Right ventricle myocardium superior (tissue), 1 donor: ENCODE measurements around the gene COG5. TPM values are rescaled to one million over a fixed set of nuclear protein-coding genes. Genes with fewer than 3 reads are reported as not detected.
A peak's percentile ranks its signal among the peaks of the same experiment; 100 is the strongest.

Experiments
- ATAC-seq: fragments of 200-7000 bp; cut with Tn5 transposase; one replicate; pipeline ENCODE4 v1.9.1; 2020; ENCODE audit warnings: mild to moderate bottlenecking; ENCODE audit not compliant: poor library complexity
- DNase-seq: peaks from one replicate; pipeline ENCODE4 v3.0.0-alpha.2; 2020
- intact Hi-C: fragments of 100-400 bp; cut with DNase I; formaldehyde crosslinking; loops from one replicate; pipeline ENCODE4 v1.11.2; 2022
- total RNA-seq: library from RNA; stranded (reverse); fragmentation: NEBNext Ultra II Directional; extraction: Animal tissue kit (Norgen Biotek cat#: 25700); gene quantifications from one replicate; pipeline ENCODE4 v1.2.1, GENCODE V29; 2021
- donor health status: DM: no; HTN: yes; CAD: no; lungs with severe emphysema.

Gene COG5
- total RNA-seq, 1 donor from 2014 or later, result 49.2 TPM

DNA sequence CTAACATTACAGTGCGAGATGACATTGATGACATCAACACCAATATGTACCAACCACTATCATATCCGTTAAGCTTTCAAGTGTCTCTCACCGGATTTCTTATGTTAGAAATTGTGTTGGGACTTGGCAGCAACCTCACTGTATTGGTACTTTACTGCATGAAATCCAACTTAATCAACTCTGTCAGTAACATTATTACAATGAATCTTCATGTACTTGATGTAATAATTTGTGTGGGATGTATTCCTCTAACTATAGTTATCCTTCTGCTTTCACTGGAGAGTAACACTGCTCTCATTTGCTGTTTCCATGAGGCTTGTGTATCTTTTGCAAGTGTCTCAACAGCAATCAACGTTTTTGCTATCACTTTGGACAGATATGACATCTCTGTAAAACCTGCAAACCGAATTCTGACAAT is 89.6 kb downstream of the COG5 start:
- intact Hi-C loops, result loop anchor here (5.0 to 10.0 kb wide), 2 partner anchors 189 to 272 kb away; no protein-coding TSS in a partner anchor
- no peak for DNase-seq
- peak; percentile 70 for ATAC-seq

- ATAC-seq, result no peak
- DNase-seq, result no peak
- intact Hi-C loops, result loop anchor here (5.0 to 10.0 kb wide), 2 partner anchors 187 to 270 kb away; no protein-coding TSS in a partner anchor
These were observed 91.6 kb downstream of the COG5 start for GRCh38 chr7:107472116-107472515.

DNA sequence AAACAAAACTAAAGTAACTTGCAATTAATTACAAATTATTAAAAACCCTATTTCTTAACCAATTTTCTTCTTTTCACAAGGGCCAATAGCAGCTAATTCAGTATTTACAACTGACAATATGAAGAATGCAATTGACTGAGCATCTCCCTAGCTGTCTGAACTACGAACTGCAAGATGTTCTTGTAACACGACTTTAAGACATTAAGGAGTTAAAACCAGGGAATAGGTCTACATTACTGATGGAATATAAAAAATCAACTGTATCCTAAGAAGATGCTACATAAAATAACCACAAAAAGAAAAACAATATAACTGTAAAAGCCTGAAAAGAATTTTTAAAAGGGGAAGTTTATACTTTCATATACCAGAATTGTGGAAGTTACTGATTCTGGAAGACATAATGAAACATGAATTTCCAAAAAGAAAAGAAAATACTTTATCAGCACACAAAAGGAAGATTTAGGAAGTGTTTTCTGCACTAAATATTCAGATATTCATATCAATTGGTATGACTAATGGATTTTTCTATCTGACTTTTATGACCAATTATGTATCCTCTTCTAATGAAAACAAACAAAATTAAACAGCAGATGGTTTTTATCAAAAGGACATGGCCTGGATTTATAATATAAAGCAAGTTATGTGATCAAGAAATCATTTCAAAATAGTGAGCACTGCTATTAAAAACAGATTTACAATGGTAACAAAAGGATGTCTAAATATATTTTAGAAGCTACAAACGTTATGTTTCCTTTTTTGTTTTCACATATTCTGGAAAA is 92.2 kb downstream of the COG5 start:
- ATAC-seq (peak; percentile 57), DNase-seq (no peak)
- intact Hi-C loops, result loop anchor here (5.0 to 10.0 kb wide), 2 partner anchors 187 to 269 kb away; no protein-coding TSS in a partner anchor

GRCh38 chr7:107469929-107470328 is 93.8 kb downstream of the COG5 start, which contains the start of gene GPR22:
GPR22 (plus strand) TSS chr7:107470057; CDS start chr7:107474061, 4,004 bp downstream.
- ATAC-seq, result peak; percentile 56
- intact Hi-C loops, result loop anchor here (5.0 to 10.0 kb wide), 2 partner anchors 185 to 268 kb away; no protein-coding TSS in a partner anchor

GRCh38 chr7:107468824-107469223 is 94.9 kb downstream of the COG5 start:
- intact Hi-C loops, result no loop called here

More at GRCh38 chr7:107469929-107470328, 93.8 kb downstream of the COG5 start, which contains the start of gene GPR22:
- DNase-seq, result no peak

DNA sequence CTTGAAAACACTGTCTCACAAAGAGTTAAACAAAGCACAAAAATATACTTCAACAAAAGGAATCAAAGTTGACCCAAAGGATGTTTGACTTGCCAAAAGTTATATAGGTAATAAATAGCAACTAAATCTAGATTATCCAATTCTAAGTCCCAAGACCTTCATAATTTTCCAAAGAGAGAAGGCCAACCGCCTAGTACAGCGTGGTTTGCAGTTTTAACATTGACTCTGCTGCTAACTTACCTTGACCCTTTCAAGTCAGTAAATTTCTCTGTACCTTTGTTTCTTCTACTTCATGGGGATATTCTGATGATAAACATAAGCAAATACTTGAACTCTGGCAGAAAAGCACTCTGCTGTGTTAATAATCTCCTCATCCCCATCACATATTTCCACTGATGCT is 95.7 kb downstream of the COG5 start:
- intact Hi-C loops, result no loop called here
- DNase-seq, result no peak
- ATAC-seq, result no peak

More at GRCh38 chr7:107468824-107469223, 94.9 kb downstream of the COG5 start:
- DNase-seq (no peak), ATAC-seq (no peak)

GRCh38 chr7:107464666-107465226 is 99.0 kb downstream of the COG5 start:
- ATAC-seq, result no peak
- DNase-seq, result no peak
- intact Hi-C loops, result loop anchor here (2.0 kb wide), 1 partner anchor 260 kb away; no protein-coding TSS in a partner anchor

GRCh38 chr7:107463139-107464078 is 100.3 kb downstream of the COG5 start:
- DNase-seq, result peak; percentile 55
- peak; percentile 93 for ATAC-seq
- intact Hi-C loops, result loop anchor here (2.0 kb wide), 1 partner anchor 261 kb away; no protein-coding TSS in a partner anchor

DNA sequence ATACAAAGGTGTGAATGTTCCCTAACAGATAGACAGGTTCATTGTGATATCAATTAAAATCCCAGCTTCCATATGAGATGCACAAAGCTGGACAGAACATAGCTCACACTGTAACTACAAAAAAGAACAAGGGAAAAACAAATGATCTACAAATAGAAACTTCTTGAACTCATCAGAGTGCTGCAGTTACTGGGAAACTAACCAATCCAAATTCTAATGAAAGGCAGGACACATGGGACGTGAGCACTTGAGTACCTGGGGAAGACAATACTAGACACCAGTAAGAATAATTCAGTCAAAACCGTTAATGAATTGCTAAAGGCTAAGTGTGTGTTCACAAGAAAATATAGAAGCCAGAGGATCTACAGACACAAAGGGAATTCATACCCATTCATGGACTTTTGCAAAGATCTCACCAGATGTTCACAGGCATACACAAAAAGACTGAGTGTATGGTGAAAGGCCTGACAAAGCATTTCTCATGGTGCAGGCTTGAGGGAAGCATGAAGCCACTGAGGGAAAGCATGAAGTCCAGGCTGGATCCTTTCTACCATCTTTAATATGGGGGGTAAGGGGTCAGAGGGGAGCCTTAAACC is 101.7 kb downstream of the COG5 start:
- intact Hi-C loops, result no loop called here
- ATAC-seq, result peak; percentile 68
- no peak for DNase-seq

DNA sequence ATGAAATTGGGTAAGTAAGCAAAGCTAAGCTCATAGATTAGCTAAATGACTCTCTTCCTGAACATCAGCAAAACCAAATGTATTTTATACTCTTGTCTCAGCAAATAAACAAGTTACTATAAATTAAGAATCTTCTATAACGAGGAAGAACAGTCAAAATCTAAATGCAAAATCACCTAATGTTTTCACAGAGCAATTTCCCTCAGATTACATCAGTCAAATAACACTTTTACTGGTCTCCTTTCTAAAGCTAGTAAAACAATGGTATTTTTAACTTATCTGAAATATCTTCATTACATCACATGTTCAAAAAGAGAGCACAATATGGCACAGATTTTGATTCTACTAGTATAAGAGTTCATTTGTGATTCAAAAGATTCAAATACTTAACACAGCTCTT is 110.3 kb downstream of the COG5 start:
- no peak for DNase-seq
- intact Hi-C loops, result no loop called here
- ATAC-seq, result no peak

DNA sequence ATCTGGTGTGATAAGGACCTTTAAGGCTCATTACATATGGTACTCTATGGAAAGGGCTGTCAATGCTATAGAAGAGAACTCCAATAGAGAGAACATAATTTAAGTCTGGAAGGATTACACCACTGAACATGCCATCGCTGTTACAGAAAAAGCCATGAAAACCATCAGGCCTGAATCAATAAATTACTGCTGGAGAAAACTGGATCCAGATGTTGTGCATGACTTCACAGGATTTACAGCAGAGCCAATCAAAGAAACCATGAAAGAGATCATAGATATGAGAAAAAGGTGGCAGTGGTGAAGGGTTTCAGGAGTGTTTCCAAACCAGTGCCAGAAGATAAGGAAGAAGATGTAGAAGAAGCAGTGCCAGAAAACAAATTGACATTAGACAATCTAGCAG is 112.8 kb downstream of the COG5 start:
- intact Hi-C loops, result no loop called here
- no peak for DNase-seq
- no peak for ATAC-seq

- no peak for DNase-seq
- no peak for ATAC-seq
- intact Hi-C loops, result no loop called here
These were observed 116.7 kb downstream of the COG5 start for GRCh38 chr7:107446988-107447387.

GRCh38 chr7:107446531-107446930 is 117.2 kb downstream of the COG5 start:
- ATAC-seq, result no peak
- intact Hi-C loops, result no loop called here

GRCh38 chr7:107442678-107443077 is 121.0 kb downstream of the COG5 start:
- intact Hi-C loops, result no loop called here
- DNase-seq, result no peak

More at GRCh38 chr7:107446531-107446930, 117.2 kb downstream of the COG5 start:
- DNase-seq, result no peak

GRCh38 chr7:107441581-107442422 is 121.9 kb downstream of the COG5 start:
- DNase-seq, result no peak
- ATAC-seq, result no peak
- intact Hi-C loops, result no loop called here

More at GRCh38 chr7:107442678-107443077, 121.0 kb downstream of the COG5 start:
- no peak for ATAC-seq

DNA sequence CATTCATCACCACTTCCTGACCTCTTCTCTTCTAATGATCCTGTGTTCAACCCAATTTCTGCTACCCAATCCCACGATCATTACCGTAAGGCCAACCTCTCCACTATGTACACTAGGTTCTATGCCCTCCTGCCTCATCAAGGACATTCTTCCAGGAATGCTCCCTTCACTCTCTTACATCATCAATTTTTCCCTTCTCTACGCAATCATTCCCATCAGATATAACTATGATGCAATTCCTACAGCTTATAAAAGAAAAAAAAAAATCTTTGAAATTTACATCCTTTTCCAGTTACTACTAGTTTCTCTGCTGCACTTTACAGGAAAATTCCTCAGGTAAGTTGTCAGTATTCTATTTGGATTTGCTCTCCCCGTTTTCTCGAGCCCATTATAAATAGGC is 124.7 kb downstream of the COG5 start:
- DNase-seq (no peak), ATAC-seq (no peak)
- intact Hi-C loops, result no loop called here

GRCh38 chr7:107435749-107436148 is 128.0 kb downstream of the COG5 start:
- intact Hi-C loops, result no loop called here

More at GRCh38 chr7:107435749-107436148, 128.0 kb downstream of the COG5 start:
- DNase-seq, result no peak
- no peak for ATAC-seq
